ENCODE measurements around the gene CTDSPL. TPM values are rescaled to one million over a fixed set of nuclear protein-coding genes. Genes with fewer than 3 reads are reported as not detected.

Gene CTDSPL
- total RNA-seq, 1 experiment from 2014 or later: 7.7 TPM

- no peak for DNase-seq
- Histone ChIP-seq H3K36me3 (no peaks in the 10 kb centered on the region), H3K27me3 (no peaks in the 10 kb centered on the region), H3K27ac (no peak overlapping the region), H3K4me3 (no peak overlapping the region), H3K9me3 (replicated peaks) (no peaks in the 10 kb centered on the region; the same call in 1 of the 2 replicates), H3K4me1 (no peaks in the 10 kb centered on the region; the same call in 1 of the 2 replicates)
Measured at GRCh38 chr3:37926611-37927010, 64.9 kb downstream of the CTDSPL start.

GRCh38 chr3:37930495-37930894 is 68.8 kb downstream of the CTDSPL start:
- Histone ChIP-seq H3K4me3 (no peak overlapping the region), H3K27me3 (no peaks in the 10 kb centered on the region), H3K4me1 (peaks cover 8% of the 10 kb centered on the region), H3K36me3 (no peaks in the 10 kb centered on the region), H3K27ac (no peak overlapping the region), H3K9me3 (replicated peaks) (no peaks in the 10 kb centered on the region; the same call in 1 of the 2 replicates)
- no peak for DNase-seq

GRCh38 chr3:37932505-37932904 is 70.8 kb downstream of the CTDSPL start:
- no peaks in the 10 kb centered on the region; the same call in 1 of the 2 replicates for H3K9me3 ChIP-seq (replicated peaks)
- no peaks in the 10 kb centered on the region for H3K27me3 ChIP-seq
- H3K4me3 ChIP-seq: no peak overlapping the region
- no peak overlapping the region for H3K27ac ChIP-seq
- no peaks in the 10 kb centered on the region for H3K36me3 ChIP-seq
- peaks cover 25% of the 10 kb centered on the region for H3K4me1 ChIP-seq
- no peak for DNase-seq

- Histone ChIP-seq H3K9me3 (replicated peaks) (no peaks in the 10 kb centered on the region), H3K27ac (peak overlapping the region; percentile 95; the same call in 1 of the 2 replicates), H3K27me3 (no peaks in the 10 kb centered on the region), H3K36me3 (no peaks in the 10 kb centered on the region), H3K4me3 (no peak overlapping the region), H3K4me1 (peaks cover 28% of the 10 kb centered on the region)
- no peak for DNase-seq
Measured at GRCh38 chr3:37934631-37935289, 73.1 kb downstream of the CTDSPL start.

- no peaks in the 10 kb centered on the region for H3K27me3 ChIP-seq
- peak overlapping the region; percentile 95 for H3K27ac ChIP-seq
- H3K36me3 ChIP-seq: no peaks in the 10 kb centered on the region
- H3K4me3 ChIP-seq: no peak overlapping the region
- H3K9me3 ChIP-seq (replicated peaks): no peaks in the 10 kb centered on the region
- H3K4me1 ChIP-seq: peaks cover 28% of the 10 kb centered on the region
- DNase-seq: no peak
Measured at GRCh38 chr3:37935290-37935668, 73.6 kb downstream of the CTDSPL start.

- Histone ChIP-seq H3K27ac (peak overlapping the region; percentile 95), H3K36me3 (no peaks in the 10 kb centered on the region), H3K4me3 (no peak overlapping the region), H3K4me1 (peaks cover 28% of the 10 kb centered on the region), H3K9me3 (replicated peaks) (no peaks in the 10 kb centered on the region), H3K27me3 (no peaks in the 10 kb centered on the region)
- peak; percentile 79 to 87 for DNase-seq
Measured at GRCh38 chr3:37935756-37936666, 74.3 kb downstream of the CTDSPL start.

- H3K27ac ChIP-seq: peak overlapping the region; percentile 95
- no peaks in the 10 kb centered on the region for H3K9me3 ChIP-seq (replicated peaks)
- peaks cover 28% of the 10 kb centered on the region for H3K4me1 ChIP-seq
- DNase-seq: no peak
- no peaks in the 10 kb centered on the region for H3K36me3 ChIP-seq
- H3K4me3 ChIP-seq: no peak overlapping the region
- H3K27me3 ChIP-seq: no peaks in the 10 kb centered on the region
Measured at GRCh38 chr3:37937156-37937555, 75.5 kb downstream of the CTDSPL start.

- no peak for DNase-seq
- no peak overlapping the region for H3K4me3 ChIP-seq
- no peaks in the 10 kb centered on the region for H3K9me3 ChIP-seq (replicated peaks)
- peaks cover 28% of the 10 kb centered on the region for H3K4me1 ChIP-seq
- H3K27ac ChIP-seq: no peak overlapping the region
- no peaks in the 10 kb centered on the region for H3K27me3 ChIP-seq
- H3K36me3 ChIP-seq: no peaks in the 10 kb centered on the region
Measured at GRCh38 chr3:37938011-37938410, 76.3 kb downstream of the CTDSPL start.

GRCh38 chr3:37940242-37940908 is 78.7 kb downstream of the CTDSPL start:
- peaks cover 32% of the 10 kb centered on the region for H3K4me1 ChIP-seq
- DNase-seq: no peak
- H3K27ac ChIP-seq: no peak overlapping the region
- H3K27me3 ChIP-seq: no peaks in the 10 kb centered on the region
- no peaks in the 10 kb centered on the region for H3K36me3 ChIP-seq
- no peaks in the 10 kb centered on the region for H3K9me3 ChIP-seq (replicated peaks)
- no peak overlapping the region for H3K4me3 ChIP-seq

GRCh38 chr3:37941608-37942508 is 80.2 kb downstream of the CTDSPL start:
- no peaks in the 10 kb centered on the region for H3K36me3 ChIP-seq
- DNase-seq: no peak
- no peak overlapping the region for H3K4me3 ChIP-seq
- no peak overlapping the region for H3K27ac ChIP-seq
- H3K9me3 ChIP-seq (replicated peaks): no peaks in the 10 kb centered on the region
- H3K4me1 ChIP-seq: peaks cover 35% of the 10 kb centered on the region
- no peaks in the 10 kb centered on the region for H3K27me3 ChIP-seq

- no peak for DNase-seq
- H3K4me1 ChIP-seq: peaks cover 28% of the 10 kb centered on the region
- no peak overlapping the region for H3K4me3 ChIP-seq
- no peaks in the 10 kb centered on the region for H3K9me3 ChIP-seq (replicated peaks)
- H3K27ac ChIP-seq: no peak overlapping the region
- no peaks in the 10 kb centered on the region for H3K36me3 ChIP-seq
- no peaks in the 10 kb centered on the region for H3K27me3 ChIP-seq
Measured at GRCh38 chr3:37942646-37943045, 81.0 kb downstream of the CTDSPL start.

- Histone ChIP-seq H3K4me1 (peaks cover 26% of the 10 kb centered on the region), H3K9me3 (replicated peaks) (no peaks in the 10 kb centered on the region), H3K36me3 (no peaks in the 10 kb centered on the region), H3K27ac (no peak overlapping the region), H3K27me3 (no peaks in the 10 kb centered on the region), H3K4me3 (no peak overlapping the region)
- DNase-seq: no peak
Measured at GRCh38 chr3:37943126-37943525, 81.4 kb downstream of the CTDSPL start.

- H3K27me3 ChIP-seq: no peaks in the 10 kb centered on the region
- H3K9me3 ChIP-seq (replicated peaks): no peaks in the 10 kb centered on the region
- no peak overlapping the region for H3K4me3 ChIP-seq
- H3K36me3 ChIP-seq: no peaks in the 10 kb centered on the region
- no peak for DNase-seq
- H3K4me1 ChIP-seq: peaks cover 26% of the 10 kb centered on the region
- H3K27ac ChIP-seq: no peak overlapping the region
Measured at GRCh38 chr3:37943631-37944314, 82.1 kb downstream of the CTDSPL start.

- Histone ChIP-seq H3K36me3 (no peaks in the 10 kb centered on the region), H3K27ac (no peak overlapping the region), H3K4me1 (peaks cover 26% of the 10 kb centered on the region), H3K4me3 (no peak overlapping the region), H3K27me3 (no peaks in the 10 kb centered on the region), H3K9me3 (replicated peaks) (no peaks in the 10 kb centered on the region)
- DNase-seq: no peak
Measured at GRCh38 chr3:37944391-37944842, 82.7 kb downstream of the CTDSPL start.
